ENCODE measurements around the gene ADARB1. TPM values are rescaled to one million over a fixed set of nuclear protein-coding genes. Genes with fewer than 3 reads are reported as not detected.

Gene ADARB1
- total RNA-seq, 1 donor from 2014 or later: 21.8 TPM

- no peaks in the 10 kb centered on the region for H3K27me3 Mint-ChIP-seq
- H3K4me3 Mint-ChIP-seq: no peak overlapping the region
These were observed 149.1 kb downstream of the ADARB1 start for GRCh38 chr21:45223236-45224185.

GRCh38 chr21:45224189-45224938 lies 150.0 kb downstream of the ADARB1 start:
- Mint-ChIP-seq H3K9me3 (no peaks in the 10 kb centered on the region), H3K4me1 (peaks cover 30% of the 10 kb centered on the region)

More at GRCh38 chr21:45223236-45224185, 149.1 kb downstream of the ADARB1 start:
- no peak overlapping the region for H3K27ac Mint-ChIP-seq
- no peaks in the 10 kb centered on the region for H3K9me3 Mint-ChIP-seq
- intact Hi-C loops (cut with micrococcal nuclease): no loop called here
- DNase-seq: no peak
- peaks cover 24% of the 10 kb centered on the region for H3K4me1 Mint-ChIP-seq
- H3K36me3 Mint-ChIP-seq (ENCODE audit: low read depth): peaks cover 5% of the 10 kb centered on the region

GRCh38 chr21:45225041-45225740 lies 150.8 kb downstream of the ADARB1 start:
- Mint-ChIP-seq H3K27ac (no peak overlapping the region), H3K9me3 (no peaks in the 10 kb centered on the region), H3K4me1 (peaks cover 30% of the 10 kb centered on the region), H3K27me3 (no peaks in the 10 kb centered on the region), H3K36me3 (ENCODE audit: low read depth) (peaks cover 4% of the 10 kb centered on the region), H3K4me3 (no peak overlapping the region)
- intact Hi-C loops (cut with micrococcal nuclease): loop anchor here (5.0 kb wide), 1 partner anchor 148 kb away; no protein-coding TSS in a partner anchor
- DNase-seq: no peak

More at GRCh38 chr21:45224189-45224938, 150.0 kb downstream of the ADARB1 start:
- no peaks in the 10 kb centered on the region for H3K27me3 Mint-ChIP-seq
- intact Hi-C loops (cut with micrococcal nuclease): no loop called here
- no peak overlapping the region for H3K4me3 Mint-ChIP-seq
- H3K36me3 Mint-ChIP-seq (ENCODE audit: low read depth): peaks cover 4% of the 10 kb centered on the region
- peak overlapping the region; percentile 11 for H3K27ac Mint-ChIP-seq
- no peak for DNase-seq

GRCh38 chr21:45225741-45226327 lies 151.5 kb downstream of the ADARB1 start:
- Mint-ChIP-seq H3K4me3 (no peak overlapping the region), H3K27me3 (no peaks in the 10 kb centered on the region), H3K36me3 (ENCODE audit: low read depth) (peaks cover 4% of the 10 kb centered on the region), H3K27ac (no peak overlapping the region), H3K4me1 (peaks cover 30% of the 10 kb centered on the region), H3K9me3 (no peaks in the 10 kb centered on the region)
- DNase-seq: no peak
- intact Hi-C loops (cut with micrococcal nuclease): loop anchor here (5.0 kb wide), 1 partner anchor 149 kb away; no protein-coding TSS in a partner anchor

- Mint-ChIP-seq H3K27ac (no peak overlapping the region), H3K4me1 (peaks cover 30% of the 10 kb centered on the region), H3K4me3 (no peak overlapping the region), H3K27me3 (peaks cover 1% of the 10 kb centered on the region), H3K9me3 (no peaks in the 10 kb centered on the region), H3K36me3 (ENCODE audit: low read depth) (no peaks in the 10 kb centered on the region)
- DNase-seq: peak; percentile 65
- intact Hi-C loops (cut with micrococcal nuclease): loop anchor here (5.0 kb wide), 1 partner anchor 149 kb away; no protein-coding TSS in a partner anchor
These were observed 152.4 kb downstream of the ADARB1 start for GRCh38 chr21:45226540-45227326.

GRCh38 chr21:45227735-45228134 lies 153.4 kb downstream of the ADARB1 start:
- H3K4me3 Mint-ChIP-seq: no peak overlapping the region
- no peak overlapping the region for H3K27ac Mint-ChIP-seq
- intact Hi-C loops (cut with micrococcal nuclease): loop anchor here (1.0 to 5.0 kb wide), 2 partner anchors 75 to 150 kb away; no protein-coding TSS in a partner anchor
- H3K27me3 Mint-ChIP-seq: peaks cover 7% of the 10 kb centered on the region
- no peaks in the 10 kb centered on the region for H3K9me3 Mint-ChIP-seq
- peaks cover 30% of the 10 kb centered on the region for H3K4me1 Mint-ChIP-seq
- no peaks in the 10 kb centered on the region for H3K36me3 Mint-ChIP-seq (ENCODE audit: low read depth)
- no peak for DNase-seq

- Mint-ChIP-seq H3K36me3 (ENCODE audit: low read depth) (no peaks in the 10 kb centered on the region), H3K27ac (peak overlapping the region; percentile 3), H3K27me3 (peaks cover 8% of the 10 kb centered on the region), H3K4me1 (peaks cover 30% of the 10 kb centered on the region), H3K9me3 (no peaks in the 10 kb centered on the region), H3K4me3 (no peak overlapping the region)
- intact Hi-C loops (cut with micrococcal nuclease): loop anchor here (1.0 to 5.0 kb wide), 2 partner anchors 76 to 151 kb away; no protein-coding TSS in a partner anchor
- peak; percentile 83 for DNase-seq
These were observed 153.8 kb downstream of the ADARB1 start for GRCh38 chr21:45228171-45228641.

GRCh38 chr21:45228656-45229240 lies 154.4 kb downstream of the ADARB1 start:
- Mint-ChIP-seq H3K4me1 (peaks cover 30% of the 10 kb centered on the region), H3K27me3 (peaks cover 13% of the 10 kb centered on the region), H3K27ac (no peak overlapping the region), H3K9me3 (no peaks in the 10 kb centered on the region), H3K36me3 (ENCODE audit: low read depth) (no peaks in the 10 kb centered on the region), H3K4me3 (no peak overlapping the region)
- no peak for DNase-seq
- intact Hi-C loops (cut with micrococcal nuclease): loop anchor here (1.0 to 5.0 kb wide), 2 partner anchors 76 to 151 kb away; no protein-coding TSS in a partner anchor

- no peak overlapping the region for H3K27ac Mint-ChIP-seq
- DNase-seq: no peak
- H3K27me3 Mint-ChIP-seq: peaks cover 24% of the 10 kb centered on the region
- H3K4me1 Mint-ChIP-seq: peaks cover 21% of the 10 kb centered on the region
- H3K36me3 Mint-ChIP-seq (ENCODE audit: low read depth): no peaks in the 10 kb centered on the region
- H3K9me3 Mint-ChIP-seq: no peaks in the 10 kb centered on the region
- H3K4me3 Mint-ChIP-seq: no peak overlapping the region
- intact Hi-C loops (cut with micrococcal nuclease): no loop called here
These were observed 157.3 kb downstream of the ADARB1 start for GRCh38 chr21:45231705-45232104.

GRCh38 chr21:45234127-45234526 lies 159.7 kb downstream of the ADARB1 start:
- Mint-ChIP-seq H3K4me3 (no peak overlapping the region), H3K36me3 (ENCODE audit: low read depth) (no peaks in the 10 kb centered on the region), H3K9me3 (no peaks in the 10 kb centered on the region), H3K27ac (no peak overlapping the region), H3K4me1 (peaks cover 2% of the 10 kb centered on the region), H3K27me3 (peaks cover 40% of the 10 kb centered on the region)
- intact Hi-C loops (cut with micrococcal nuclease): no loop called here
- no peak for DNase-seq

- no peaks in the 10 kb centered on the region for H3K36me3 Mint-ChIP-seq (ENCODE audit: low read depth)
- peaks cover 2% of the 10 kb centered on the region for H3K4me1 Mint-ChIP-seq
- no peak overlapping the region for H3K4me3 Mint-ChIP-seq
- no peak for DNase-seq
- intact Hi-C loops (cut with micrococcal nuclease): no loop called here
- H3K27ac Mint-ChIP-seq: no peak overlapping the region
- H3K27me3 Mint-ChIP-seq: peaks cover 49% of the 10 kb centered on the region
- H3K9me3 Mint-ChIP-seq: no peaks in the 10 kb centered on the region
These were observed 160.6 kb downstream of the ADARB1 start for GRCh38 chr21:45234965-45235364.

GRCh38 chr21:45235488-45235887 lies 161.1 kb downstream of the ADARB1 start:
- DNase-seq: no peak
- Mint-ChIP-seq H3K4me3 (no peak overlapping the region), H3K27me3 (peaks cover 51% of the 10 kb centered on the region), H3K36me3 (ENCODE audit: low read depth) (no peaks in the 10 kb centered on the region), H3K9me3 (peaks cover 1% of the 10 kb centered on the region), H3K4me1 (peaks cover 2% of the 10 kb centered on the region), H3K27ac (no peak overlapping the region)
- intact Hi-C loops (cut with micrococcal nuclease): no loop called here

Measured in activated CD4-positive, alpha-beta T cell treated with anti-CD3 and anti-CD28 coated beads, Interleukin-2, amount 10 ng/mL, durations not matched to agents 24 days and 14 days (primary cell).